Lower leg skin (tissue), 4 donors: ENCODE data around the gene CADM1. TPM values are rescaled to one million over a fixed set of nuclear protein-coding genes. Genes with fewer than 3 reads are reported as not detected.

Source experiments
- DNase-seq, 2 donors: peaks; one replicate each; pipeline ENCODE4 v3.0.0-alpha.2; 2019; ENCODE audit warnings: low spot score in 2 of 2
- H3K4me3 ChIP-seq: fragments of 200-600 bp; sonication (generic); 2 replicates; pipeline ENCODE4 v1.5.1; 2017; ENCODE audit warnings: mild to moderate bottlenecking, low read depth; ENCODE audit not compliant: poor library complexity, severe bottlenecking
- POLR2A ChIP-seq, 2 donors: fragments of 450-650 bp; IDR thresholded peaks; one replicate each; pipeline ENCODE4 v1.6.1; 2016 to 2017; ENCODE audit warnings: antibody characterized with exemption in 2 of 2, mild to moderate bottlenecking in 1 of 2, moderate library complexity in 1 of 2
- WGBS, 2 donors: methylation state at CpG; one replicate each; pipeline ENCODE4 v1.1.5; 2018; 5-methylcytosine and 5-hydroxymethylcytosine counted together
- intact Hi-C: fragments of 100-400 bp; cut with DNase I; formaldehyde crosslinking; loops from one replicate; pipeline ENCODE4 v1.15.0; 2023; ENCODE audit warnings: low total_unique reads
- total RNA-seq, 4 donors: library from RNA; depleted of rRNA; stranded (reverse); fragments of >200 nt; gene quantifications; one replicate each; pipeline ENCODE4 v1.1.0, GENCODE V29; 2016
- TF ChIP-seq, protein P1 (sequence below), 3 donors: fragments of 450-650 bp; IDR thresholded peaks; one replicate each; pipeline ENCODE4 v1.5.1; 2016; ENCODE audit warnings: antibody characterized with exemption in 3 of 3, mild to moderate bottlenecking in 3 of 3, moderate library complexity in 2 of 3

The CADM1 gene
- total RNA-seq, 4 donors from 2014 or later: 9.4 to 21.4 (median 11.8) TPM

- WGBS, 2 donors: 74 to 79% methylated on average over 3 of the region's 3 CpGs
- intact Hi-C loops: no loop called here
- no peak for DNase-seq
- TF ChIP-seq, protein P1, sequence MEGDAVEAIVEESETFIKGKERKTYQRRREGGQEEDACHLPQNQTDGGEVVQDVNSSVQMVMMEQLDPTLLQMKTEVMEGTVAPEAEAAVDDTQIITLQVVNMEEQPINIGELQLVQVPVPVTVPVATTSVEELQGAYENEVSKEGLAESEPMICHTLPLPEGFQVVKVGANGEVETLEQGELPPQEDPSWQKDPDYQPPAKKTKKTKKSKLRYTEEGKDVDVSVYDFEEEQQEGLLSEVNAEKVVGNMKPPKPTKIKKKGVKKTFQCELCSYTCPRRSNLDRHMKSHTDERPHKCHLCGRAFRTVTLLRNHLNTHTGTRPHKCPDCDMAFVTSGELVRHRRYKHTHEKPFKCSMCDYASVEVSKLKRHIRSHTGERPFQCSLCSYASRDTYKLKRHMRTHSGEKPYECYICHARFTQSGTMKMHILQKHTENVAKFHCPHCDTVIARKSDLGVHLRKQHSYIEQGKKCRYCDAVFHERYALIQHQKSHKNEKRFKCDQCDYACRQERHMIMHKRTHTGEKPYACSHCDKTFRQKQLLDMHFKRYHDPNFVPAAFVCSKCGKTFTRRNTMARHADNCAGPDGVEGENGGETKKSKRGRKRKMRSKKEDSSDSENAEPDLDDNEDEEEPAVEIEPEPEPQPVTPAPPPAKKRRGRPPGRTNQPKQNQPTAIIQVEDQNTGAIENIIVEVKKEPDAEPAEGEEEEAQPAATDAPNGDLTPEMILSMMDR (IDR thresholded peaks at IDR 0.05): no peak
- TF ChIP-seq POLR2A (IDR thresholded peaks at IDR 0.05): no peak
- no peak overlapping the region for H3K4me3 ChIP-seq
Measured at GRCh38 chr11:115286614-115287013, 217.6 kb downstream of the CADM1 start.

DNA sequence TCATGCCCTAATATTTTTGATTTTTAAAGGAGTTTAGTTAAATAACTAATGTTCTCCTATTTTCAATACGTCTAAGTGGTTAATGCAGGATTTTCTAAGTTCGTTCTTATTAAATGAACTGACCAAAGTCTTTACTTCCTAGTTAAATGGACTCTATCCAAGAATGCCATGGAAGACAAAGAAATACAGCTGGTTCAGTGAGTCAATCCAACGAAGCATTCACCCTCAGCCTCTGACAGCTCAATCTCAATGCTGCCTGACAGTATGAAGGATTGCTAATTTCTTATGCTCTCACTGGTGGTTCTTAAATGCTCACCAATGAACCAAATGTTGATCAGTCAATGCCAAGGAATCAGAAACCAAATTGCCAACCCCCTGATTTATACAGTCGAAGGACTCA lies 219.4 kb downstream of the CADM1 start:
- no peak overlapping the region for H3K4me3 ChIP-seq
- no peak for DNase-seq
- TF ChIP-seq, protein P1 (IDR thresholded peaks at IDR 0.05): no peak
- no peak for TF ChIP-seq POLR2A (IDR thresholded peaks at IDR 0.05)
- intact Hi-C loops: no loop called here
- 78 to 80% methylated on average over 4 of the region's 4 CpGs for WGBS, 2 donors

GRCh38 chr11:115282923-115283322 lies 221.3 kb downstream of the CADM1 start:
- WGBS, 2 donors: 88% methylated on average over 4 of the region's 4 CpGs
- intact Hi-C loops: no loop called here
- no peak for DNase-seq
- no peak overlapping the region for H3K4me3 ChIP-seq
- no peak for TF ChIP-seq POLR2A (IDR thresholded peaks at IDR 0.05)
- TF ChIP-seq, protein P1 (IDR thresholded peaks at IDR 0.05): no peak

- no peak overlapping the region for H3K4me3 ChIP-seq
- no peak for TF ChIP-seq POLR2A (IDR thresholded peaks at IDR 0.05)
- TF ChIP-seq, protein P1 (IDR thresholded peaks at IDR 0.05): no peak
- intact Hi-C loops: no loop called here
- WGBS, 2 donors: 92% methylated on average over 5 of the region's 5 CpGs
- no peak for DNase-seq
Measured at GRCh38 chr11:115280775-115281174, 223.4 kb downstream of the CADM1 start.

- DNase-seq: no peak
- intact Hi-C loops: no loop called here
Measured at GRCh38 chr11:115279813-115280761, 224.1 kb downstream of the CADM1 start.

More at GRCh38 chr11:115279813-115280761, 224.1 kb downstream of the CADM1 start:
- TF ChIP-seq, protein P1 (IDR thresholded peaks at IDR 0.05): no peak
- TF ChIP-seq POLR2A (IDR thresholded peaks at IDR 0.05): no peak
- 87 to 91% methylated on average over 10 of the region's 10 CpGs for WGBS, 2 donors
- no peak overlapping the region for H3K4me3 ChIP-seq
